Hematopoietic multipotent progenitor cell treated with erythropoietin and hydrocortisone succinate and interleukin-3 and kit ligand, for 8 days (in vitro differentiated cells): ENCODE results near the gene EFNB3.

Source experiments
- DNase-seq: peaks from one replicate; pipeline ENCODE4 v3.0.0-alpha.2; 2015

EFNB3 gene

GRCh38 chr17:7720125-7720524 lies 15.1 kb downstream of the EFNB3 start:
- no peak for DNase-seq

DNA sequence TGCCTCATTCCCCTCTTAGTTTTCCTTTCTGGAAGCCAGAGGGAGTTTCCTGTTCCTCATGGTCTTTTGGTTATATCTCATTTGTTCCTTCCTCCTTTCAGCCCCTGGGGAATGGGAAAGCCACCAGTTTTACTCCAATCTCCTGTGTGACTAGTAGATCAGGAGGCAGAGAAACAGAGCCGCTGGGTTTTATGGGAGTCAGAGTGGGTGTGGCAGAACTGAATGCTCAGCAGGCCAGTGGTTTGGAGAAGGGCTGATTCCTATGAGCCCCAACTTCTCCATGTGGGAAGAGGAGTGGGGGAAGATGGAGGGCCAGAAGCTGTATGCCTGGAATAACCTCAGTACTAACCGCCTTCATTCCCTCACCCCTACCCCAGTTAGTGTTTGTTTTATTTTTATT lies 16.6 kb downstream of the EFNB3 start:
- no peak for DNase-seq

- DNase-seq, result no peak
These were observed 22.9 kb downstream of the EFNB3 start for GRCh38 chr17:7727886-7728285.

- no peak for DNase-seq
These were observed 24.8 kb downstream of the EFNB3 start for GRCh38 chr17:7729816-7730215.

- DNase-seq, result no peak
These were observed 28.1 kb downstream of the EFNB3 start for GRCh38 chr17:7732981-7733539.

- DNase-seq, result no peak
These were observed 32.6 kb downstream of the EFNB3 start for GRCh38 chr17:7737601-7738000.

DNA sequence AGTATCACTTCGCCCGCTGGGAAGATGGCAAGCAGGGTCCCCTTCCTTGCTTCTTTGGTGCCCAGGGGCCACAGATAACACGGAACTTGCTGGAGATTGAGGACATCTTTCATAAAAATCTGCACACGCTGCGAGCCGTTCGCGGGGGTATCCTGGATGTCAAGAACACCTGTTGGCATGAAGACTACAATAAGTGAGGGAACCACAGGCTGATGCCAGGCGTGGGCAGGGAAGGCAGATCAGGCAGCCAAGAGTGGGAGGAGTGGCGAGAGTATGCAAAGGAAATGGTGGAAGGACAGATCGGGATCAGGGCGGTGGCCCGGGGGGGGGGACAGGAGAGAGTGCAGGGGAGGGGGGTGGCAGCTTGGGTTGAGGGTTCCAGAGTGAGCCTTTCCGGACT lies 34.7 kb downstream of the EFNB3 start:
- DNase-seq, result no peak

DNA sequence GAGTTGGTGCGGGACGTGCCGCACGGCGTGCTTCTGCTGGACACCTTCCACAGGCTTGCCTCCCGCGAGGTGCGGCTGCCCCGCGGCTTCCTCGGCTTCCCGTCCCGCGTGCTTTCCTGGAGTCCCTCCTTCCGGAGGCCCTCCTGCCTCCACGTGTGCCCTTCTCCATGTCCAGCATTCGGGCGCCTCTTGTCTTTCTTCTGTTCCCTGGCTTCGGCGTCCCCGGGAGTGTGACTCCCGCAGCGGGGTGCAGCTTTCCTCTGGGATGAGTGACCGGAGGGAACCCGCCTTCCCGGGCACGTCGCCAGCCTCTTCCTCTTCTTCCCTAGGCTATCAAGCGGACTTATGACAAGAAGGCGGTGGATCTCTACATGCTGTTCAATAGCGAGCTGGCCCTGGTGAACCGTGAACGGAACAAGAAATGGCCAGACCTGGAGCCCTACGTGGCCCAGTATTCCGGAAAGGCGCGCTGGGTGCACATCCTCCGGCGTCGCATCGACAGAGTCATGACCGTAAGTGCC lies 35.5 kb downstream of the EFNB3 start:
- no peak for DNase-seq

DNA sequence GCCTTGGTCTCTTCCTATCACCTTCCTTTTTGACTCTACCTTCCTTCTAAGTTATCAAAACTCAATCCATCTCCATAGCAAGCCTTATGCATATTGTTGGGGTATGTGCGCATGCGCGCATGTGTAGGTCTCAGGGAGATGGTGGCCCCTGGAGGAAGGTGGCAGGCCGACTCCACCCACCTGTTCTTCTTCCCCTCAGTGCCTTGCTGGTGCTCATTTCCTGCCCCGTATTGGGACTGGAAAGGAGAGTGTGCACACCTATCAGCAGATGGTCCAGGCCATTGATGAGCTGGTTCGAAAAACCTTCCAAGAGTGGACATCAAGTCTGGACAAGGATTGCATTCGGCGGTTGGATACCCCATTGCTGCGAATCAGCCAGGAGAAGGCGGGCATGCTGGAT lies 37.7 kb downstream of the EFNB3 start:
- DNase-seq, result no peak

DNA sequence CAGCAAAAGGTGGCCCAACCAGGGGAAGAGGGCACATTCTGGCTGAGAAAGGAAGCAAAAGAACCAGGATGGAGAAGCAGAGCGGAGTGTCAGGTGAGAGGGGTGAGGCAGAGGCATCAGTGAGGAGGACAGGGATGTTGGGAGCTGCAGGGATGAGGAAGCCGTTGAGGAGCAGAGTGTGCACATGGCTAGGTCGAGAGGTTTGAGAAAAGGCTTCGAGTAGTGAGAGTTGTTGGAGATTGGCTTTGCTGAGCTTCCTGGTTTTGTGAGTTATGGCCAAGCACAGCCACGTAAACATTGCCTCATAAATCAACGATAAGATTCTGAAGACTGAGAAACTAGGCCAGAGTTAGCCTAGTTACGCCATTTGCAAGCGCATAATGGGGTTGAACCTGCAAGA lies 39.4 kb downstream of the EFNB3 start:
- no peak for DNase-seq

DNA sequence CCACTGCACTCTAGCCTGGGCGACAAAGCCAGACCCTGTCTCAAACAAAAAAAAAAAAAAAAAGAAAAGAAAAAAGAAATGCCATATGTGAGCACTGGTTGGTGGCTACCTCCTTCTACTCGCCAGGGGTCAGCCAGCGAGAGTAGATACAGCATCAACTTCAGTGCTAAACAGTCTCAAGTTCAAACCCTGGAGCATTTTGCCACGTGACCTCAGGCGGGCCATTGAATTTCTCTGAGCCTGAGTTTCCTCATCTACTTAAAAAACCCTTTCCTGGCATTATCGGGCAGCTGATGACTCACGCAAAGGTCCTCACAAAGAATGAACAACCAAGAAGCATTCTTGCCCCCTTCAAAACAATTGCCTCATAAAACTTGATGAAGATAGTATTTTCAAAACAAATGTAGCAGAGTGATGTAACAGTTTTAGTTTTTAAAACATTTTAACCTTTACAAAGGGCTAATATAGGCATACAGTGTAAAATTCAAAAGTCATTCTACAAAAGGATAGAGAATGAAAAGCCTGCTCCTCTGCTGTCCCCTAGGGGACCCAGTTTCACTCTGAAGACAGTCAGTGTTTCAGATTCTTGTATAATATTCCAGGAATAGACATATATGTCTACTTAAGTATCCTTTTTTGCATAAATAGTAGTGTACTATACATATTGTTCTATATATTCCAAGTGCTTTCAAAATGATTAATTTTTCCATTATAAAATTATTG lies 40.9 kb downstream of the EFNB3 start:
- peak; percentile 34 for DNase-seq

DNA sequence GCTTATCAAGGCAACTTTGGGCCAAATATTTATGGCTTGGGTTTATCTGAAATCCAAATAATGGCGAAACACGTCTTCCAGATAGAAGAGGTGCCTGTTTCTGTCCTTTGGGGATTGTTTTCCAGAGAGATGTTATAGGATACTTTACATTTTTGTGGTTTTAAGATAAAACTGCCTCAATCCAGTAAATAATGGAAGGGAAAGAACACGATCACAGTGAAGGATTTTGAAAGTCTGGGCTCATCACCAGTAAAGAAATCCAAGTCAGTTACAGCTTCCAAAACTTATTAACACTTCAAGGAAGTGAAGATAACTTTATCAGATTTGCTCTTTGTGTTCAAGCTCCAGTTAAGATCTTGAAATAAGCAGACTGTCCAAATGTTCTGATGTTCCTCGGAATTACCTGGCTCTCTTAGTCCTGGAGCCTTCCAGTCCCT lies 42.7 kb downstream of the EFNB3 start:
- DNase-seq, result no peak

DNA sequence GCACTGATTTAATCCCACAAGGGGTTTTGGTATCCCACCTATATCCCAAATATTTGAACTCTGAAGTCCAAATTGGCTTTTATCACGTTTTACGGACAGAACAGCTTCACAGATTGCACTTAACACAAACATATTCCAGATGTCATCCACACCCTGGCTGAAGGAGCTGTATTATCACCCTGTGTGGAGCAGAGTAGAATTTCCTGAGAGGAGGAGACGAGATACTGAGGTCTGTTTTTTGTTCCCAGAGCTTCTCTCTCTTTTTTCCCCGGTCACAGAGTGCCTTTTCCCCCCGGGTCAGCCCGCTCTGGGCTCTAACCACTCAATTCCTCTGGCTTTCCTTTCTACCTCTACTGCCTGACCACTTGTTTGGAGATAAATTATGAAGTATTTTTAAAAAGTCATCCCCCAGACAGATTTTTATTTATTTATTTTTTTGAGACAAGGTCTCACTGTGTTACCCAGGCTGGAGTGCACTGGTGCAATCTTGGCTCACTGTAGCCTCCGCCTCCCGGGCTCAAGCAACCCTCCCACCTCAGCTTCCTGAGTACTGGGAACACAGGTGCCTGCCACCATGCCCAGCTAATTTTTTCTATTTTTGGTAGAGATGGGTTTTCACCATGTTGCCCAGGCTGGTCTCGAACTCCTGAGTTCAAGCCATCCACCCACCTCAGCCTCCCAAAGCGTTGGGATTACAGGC lies 43.2 kb downstream of the EFNB3 start:
- no peak for DNase-seq

- no peak for DNase-seq
These were observed 45.4 kb downstream of the EFNB3 start for GRCh38 chr17:7750321-7750821.

- DNase-seq, result no peak
These were observed 49.7 kb downstream of the EFNB3 start for GRCh38 chr17:7754656-7755055.

GRCh38 chr17:7755095-7755890 lies 50.3 kb downstream of the EFNB3 start:
- DNase-seq, result no peak

DNA sequence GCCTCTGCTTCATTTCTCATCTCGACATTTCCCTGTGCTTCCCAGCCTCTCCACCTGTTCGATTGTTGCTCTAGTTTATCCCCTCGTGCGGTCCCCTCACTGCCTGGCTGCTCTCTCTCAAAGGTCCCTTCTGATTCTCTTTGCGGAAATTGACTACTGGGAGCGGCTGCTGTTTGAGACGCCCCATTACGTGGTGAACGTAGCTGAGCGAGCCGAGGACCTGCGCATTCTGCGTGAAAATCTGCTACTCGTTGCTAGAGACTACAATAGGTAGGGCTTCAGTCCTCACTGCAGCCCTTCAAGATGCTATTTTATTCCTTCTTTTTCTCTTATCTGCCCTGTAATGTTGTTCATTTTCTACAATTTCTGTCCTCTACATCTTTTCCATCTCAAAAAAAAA lies 52.0 kb downstream of the EFNB3 start:
- no peak for DNase-seq
